Activated effector memory CD4-positive, alpha-beta T cell treated with anti-CD3 and anti-CD28 coated beads, Interleukin-2, amount 50 U/mL, for 16 hours (primary cell): Measurements from ENCODE around the gene JAK1.

ENCODE experiments used
- DNase-seq: peaks from one replicate; pipeline ENCODE4 v3.0.0-alpha.2; 2020

JAK1 gene

GRCh38 chr1:64979358-64979757 is 13.0 kb upstream of the JAK1 start:
- DNase-seq, result no peak

GRCh38 chr1:64976361-64976760 is 10.0 kb upstream of the JAK1 start:
- DNase-seq, result no peak

GRCh38 chr1:64975740-64976139 is 9.4 kb upstream of the JAK1 start:
- DNase-seq, result no peak

GRCh38 chr1:64975127-64975526 is 8.8 kb upstream of the JAK1 start:
- no peak for DNase-seq

GRCh38 chr1:64974288-64974825 is 8.0 kb upstream of the JAK1 start:
- no peak for DNase-seq

GRCh38 chr1:64973061-64973647 is 6.8 kb upstream of the JAK1 start:
- DNase-seq, result no peak

- no peak for DNase-seq
Observed at GRCh38 chr1:64969305-64970046, 3.1 kb upstream of the JAK1 start.

- no peak for DNase-seq
Observed at GRCh38 chr1:64967381-64967780, 1.0 kb upstream of the JAK1 start.

GRCh38 chr1:64965366-64966157 is 787 bp downstream of the JAK1 start:
- peak; percentile 89 for DNase-seq

- DNase-seq, result no peak
Observed at GRCh38 chr1:64963466-64963865, 2.9 kb downstream of the JAK1 start.

- peak; percentile 71 for DNase-seq
Observed at GRCh38 chr1:64962441-64962840, 3.9 kb downstream of the JAK1 start.

- no peak for DNase-seq
Observed at GRCh38 chr1:64961923-64962322, 4.4 kb downstream of the JAK1 start.

- DNase-seq, result no peak
Observed at GRCh38 chr1:64960731-64961130, 5.6 kb downstream of the JAK1 start.

GRCh38 chr1:64959986-64960385 is 6.4 kb downstream of the JAK1 start:
- DNase-seq, result no peak

- no peak for DNase-seq
Observed at GRCh38 chr1:64956733-64957441, 9.5 kb downstream of the JAK1 start.

GRCh38 chr1:64956010-64956640 is 10.2 kb downstream of the JAK1 start:
- no peak for DNase-seq

- no peak for DNase-seq
Observed at GRCh38 chr1:64955097-64956009, 11.0 kb downstream of the JAK1 start.

GRCh38 chr1:64953241-64953640 is 13.1 kb downstream of the JAK1 start:
- no peak for DNase-seq

- DNase-seq, result no peak
Observed at GRCh38 chr1:64950284-64950809, 16.0 kb downstream of the JAK1 start.

- DNase-seq, result no peak
Observed at GRCh38 chr1:64948905-64949833, 17.2 kb downstream of the JAK1 start.
